GM19351 (cell line): ENCODE data around the gene SYT17.

Experiments
- ATAC-seq: cut with Tn5 transposase; IDR thresholded peaks from one replicate; pipeline ENCODE4 v1.9.1; 2021; ENCODE audit warnings: mild to moderate bottlenecking, moderate library complexity; ENCODE audit not compliant: unreplicated experiment

Gene SYT17

GRCh38 chr16:19289811-19290485 lies 121.9 kb downstream of the SYT17 start:
- no peak for ATAC-seq

DNA sequence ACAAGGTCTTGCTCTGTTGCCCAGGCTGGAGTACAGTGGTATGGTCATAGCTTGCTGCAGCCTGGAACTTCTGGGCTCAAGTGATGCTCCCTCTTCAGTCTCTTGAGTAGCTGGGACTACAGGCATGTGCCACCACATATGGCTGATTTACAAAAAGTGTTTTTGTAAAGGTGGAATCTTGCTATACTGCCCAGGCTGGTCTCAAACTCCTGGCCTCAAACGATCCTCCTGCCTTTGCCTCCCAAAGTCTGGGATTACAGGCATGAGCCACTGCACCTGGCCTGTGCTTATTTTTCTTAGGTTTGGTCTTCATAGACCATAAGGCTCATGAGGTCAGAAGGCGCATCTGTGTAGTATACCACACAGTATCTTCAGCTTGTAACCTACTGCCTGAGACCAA lies 122.8 kb downstream of the SYT17 start:
- no peak for ATAC-seq

DNA sequence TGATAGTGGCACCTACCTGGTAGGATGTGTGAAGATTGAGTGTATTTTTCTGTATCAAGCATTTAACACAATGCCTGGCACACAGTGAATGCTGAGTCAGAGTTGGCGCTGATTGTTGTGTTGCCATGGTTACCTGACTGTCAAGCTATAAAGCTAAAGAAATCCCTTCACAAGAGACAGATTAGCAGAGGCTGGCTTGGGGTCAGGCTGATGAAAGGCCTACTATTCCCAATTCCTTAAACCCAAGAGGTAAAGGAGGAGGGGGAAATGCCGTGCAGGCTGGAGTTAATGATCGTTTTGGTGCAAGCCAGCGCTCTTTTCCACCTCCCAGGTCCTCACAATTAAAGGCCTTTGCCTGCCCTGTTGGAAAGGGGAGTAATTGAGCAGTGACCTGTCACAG lies 123.4 kb downstream of the SYT17 start:
- ATAC-seq, result no peak

DNA sequence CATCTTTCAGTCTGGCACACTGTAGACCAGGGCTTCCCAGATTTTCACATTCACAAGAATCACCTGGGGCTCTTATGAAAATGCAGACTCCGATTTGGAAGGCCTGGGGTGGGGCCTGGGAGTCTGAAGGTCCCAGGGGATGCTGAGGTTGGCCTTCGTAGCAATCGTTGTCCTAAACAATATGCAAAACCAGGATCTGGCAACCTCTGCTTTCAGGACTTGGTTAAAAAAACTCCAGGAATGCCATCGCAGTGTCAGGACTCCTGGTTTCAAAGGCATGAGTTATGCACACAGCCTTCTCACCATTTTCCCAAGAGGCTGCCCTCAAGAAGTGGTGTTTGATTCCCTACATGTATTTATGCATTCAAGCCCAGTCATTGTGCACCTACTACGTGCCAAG lies 124.1 kb downstream of the SYT17 start:
- no peak for ATAC-seq

DNA sequence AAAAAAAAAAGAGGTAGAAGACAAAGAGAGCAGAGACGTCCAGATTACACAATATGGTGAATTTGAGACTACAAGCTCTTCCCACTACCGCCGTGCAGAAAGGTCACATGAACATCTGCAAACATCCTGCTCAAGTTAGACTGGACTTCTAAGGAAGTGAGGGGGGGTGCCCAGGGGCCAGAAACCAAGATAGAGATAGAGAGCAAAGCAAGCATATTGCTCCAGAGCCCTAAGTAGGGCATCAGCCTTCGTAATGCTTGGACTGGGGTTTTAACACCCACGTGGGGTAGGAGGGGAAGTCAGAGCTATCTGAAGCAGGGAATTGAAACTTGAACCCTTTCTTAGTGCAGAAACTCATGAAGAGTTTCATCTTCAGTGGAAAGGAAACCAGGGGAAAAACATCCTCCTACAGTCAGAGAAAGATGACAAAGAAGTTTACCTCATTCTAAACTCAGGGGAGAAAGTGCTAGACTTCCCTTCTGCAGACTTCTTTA lies 126.2 kb downstream of the SYT17 start:
- ATAC-seq, result peak; percentile 81

DNA sequence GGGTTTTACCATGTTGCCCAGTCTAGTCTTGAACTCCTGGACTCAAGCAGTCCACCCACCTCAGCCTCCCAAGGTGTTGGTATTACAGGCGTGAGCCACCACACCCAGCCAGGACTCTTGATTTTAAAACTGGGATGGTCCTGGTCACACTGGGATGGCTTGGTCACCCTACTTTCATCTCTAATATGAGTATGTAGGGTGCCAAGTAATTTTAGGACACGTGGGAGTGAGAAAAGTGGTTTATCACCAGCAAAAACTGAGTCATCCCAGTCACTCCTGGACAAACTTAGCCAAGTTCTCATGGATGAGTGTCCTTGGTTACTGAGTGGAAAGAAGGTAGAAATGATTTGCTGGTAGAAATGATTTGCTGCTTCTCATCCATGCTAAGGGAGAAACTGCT lies 127.4 kb downstream of the SYT17 start:
- no peak for ATAC-seq

- no peak for ATAC-seq
These were observed 129.4 kb downstream of the SYT17 start for GRCh38 chr16:19297454-19297853.

GRCh38 chr16:19299565-19299964 lies 131.5 kb downstream of the SYT17 start:
- no peak for ATAC-seq

- no peak for ATAC-seq
These were observed 133.9 kb downstream of the SYT17 start for GRCh38 chr16:19301931-19302330.

DNA sequence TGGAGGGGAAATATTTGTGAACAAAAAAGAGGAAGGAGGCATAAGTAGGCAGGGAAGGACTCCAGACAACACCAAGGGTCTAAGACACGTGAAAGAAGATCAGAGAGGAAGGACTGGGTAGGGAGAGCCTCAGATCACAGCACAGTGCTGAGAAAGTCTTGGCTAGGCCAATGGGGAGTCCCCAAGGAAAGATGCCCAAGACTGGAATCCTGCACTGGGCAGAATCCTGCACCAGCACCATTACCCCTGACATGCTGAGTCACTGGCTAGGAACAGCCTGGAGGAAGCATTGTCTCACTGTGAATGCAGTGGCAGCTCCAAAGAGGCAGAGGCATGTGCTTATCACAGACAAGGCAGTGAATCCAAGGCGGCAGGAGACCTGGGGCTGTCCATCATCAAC lies 136.7 kb downstream of the SYT17 start:
- ATAC-seq, result no peak

DNA sequence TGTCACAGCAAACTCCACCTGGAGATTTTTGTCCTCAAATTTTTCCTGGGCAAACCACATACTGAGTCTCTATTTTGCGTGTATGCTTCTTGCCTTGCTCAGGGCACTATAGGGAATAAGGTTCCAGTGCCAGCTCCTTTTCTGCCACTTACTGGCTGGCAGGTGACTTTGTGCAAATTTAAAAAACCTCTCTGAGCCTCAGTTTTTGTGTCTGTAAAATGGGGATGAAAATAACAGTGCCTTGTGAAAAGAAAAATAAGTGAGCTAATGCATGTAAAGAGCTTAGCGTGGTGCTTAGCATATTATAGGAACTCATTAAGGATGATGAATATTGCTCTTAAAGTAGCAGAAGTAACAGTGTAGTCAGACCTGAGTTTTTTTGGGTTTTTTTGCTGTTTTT lies 137.4 kb downstream of the SYT17 start:
- no peak for ATAC-seq

DNA sequence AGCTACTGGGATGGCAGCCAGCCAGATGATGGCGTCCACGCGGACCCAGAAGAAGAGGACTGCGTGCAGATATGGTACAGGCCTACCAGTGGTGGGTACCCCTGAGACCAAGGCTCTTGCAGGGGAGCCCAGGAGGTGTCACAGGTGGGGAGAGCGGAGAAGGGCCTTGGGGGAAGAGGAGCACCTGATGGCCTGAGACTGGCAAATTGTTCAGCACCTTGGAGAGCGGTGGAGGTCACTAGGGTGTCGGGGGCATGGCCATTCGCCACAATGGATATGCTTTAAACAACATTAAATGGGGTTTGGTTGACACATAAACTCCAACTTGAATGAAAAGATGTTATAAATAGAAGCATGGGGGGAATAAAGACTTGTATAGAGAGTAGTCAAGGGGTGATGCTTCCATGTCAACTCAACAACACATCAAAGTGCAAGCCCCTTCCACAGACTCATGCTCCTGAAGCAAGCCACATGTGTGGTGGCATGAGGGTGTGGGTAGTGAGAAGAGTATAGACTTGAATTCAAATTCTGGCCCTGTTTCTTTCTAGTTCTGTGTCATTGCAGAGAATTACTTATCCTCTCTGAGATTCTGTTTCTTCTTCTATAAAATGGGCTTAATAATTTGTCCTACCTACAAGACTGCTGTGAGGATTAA lies 139.7 kb downstream of the SYT17 start:
- ATAC-seq, result no peak

DNA sequence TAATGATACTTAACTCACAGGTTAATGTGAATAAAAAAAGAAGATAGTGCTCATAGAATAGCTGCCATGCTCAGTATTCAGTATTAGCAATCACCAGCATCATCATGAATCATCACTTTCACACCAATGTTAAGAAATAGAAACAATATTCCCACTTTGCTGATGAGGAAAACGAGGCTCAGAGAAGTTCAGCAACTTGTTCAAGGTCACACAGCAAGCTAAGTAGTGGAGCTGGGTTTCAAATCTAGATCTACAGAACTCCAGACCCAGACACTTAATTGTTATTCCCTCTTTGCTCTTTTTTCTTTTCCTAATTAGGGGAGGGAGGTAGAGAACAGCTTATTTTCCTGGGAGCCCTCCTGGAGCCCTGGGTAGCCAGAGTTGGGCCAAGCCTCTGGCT lies 140.4 kb downstream of the SYT17 start:
- ATAC-seq, result no peak

DNA sequence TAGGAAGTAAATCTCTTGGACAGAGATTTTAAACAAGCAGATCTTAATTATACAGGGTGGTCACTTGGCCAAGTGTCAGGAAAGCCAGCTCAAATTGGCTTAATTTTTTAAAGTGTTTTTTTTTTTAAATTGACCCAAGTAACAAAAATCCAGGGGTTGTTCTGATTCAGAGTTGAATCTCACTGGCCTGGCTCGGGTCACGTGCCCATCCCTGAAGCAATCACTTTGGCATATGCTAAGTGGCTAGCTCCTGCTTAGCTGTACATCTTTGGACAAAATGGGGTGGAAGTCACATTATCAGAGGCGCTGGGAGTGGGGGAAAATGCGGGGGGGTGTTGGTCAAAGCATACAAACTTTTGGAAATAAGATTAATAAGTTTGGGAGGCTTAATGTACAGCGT lies 141.1 kb downstream of the SYT17 start:
- ATAC-seq, result no peak

GRCh38 chr16:19314718-19315425 lies 146.8 kb downstream of the SYT17 start:
- no peak for ATAC-seq

GRCh38 chr16:19315889-19316433 lies 147.9 kb downstream of the SYT17 start:
- ATAC-seq, result no peak

- no peak for ATAC-seq
These were observed 148.8 kb downstream of the SYT17 start for GRCh38 chr16:19316846-19317245.
